H9 (cell line): ENCODE measurements around the gene CYTIP. TPM values are rescaled to one million over a fixed set of nuclear protein-coding genes. Genes with fewer than 3 reads are reported as not detected.

Experiments used
- DNase-seq: peaks from one replicate; pipeline ENCODE4 v3.0.0-alpha.2; 2017
- H2AFZ ChIP-seq: one replicate; pipeline ENCODE4 v1.6.1; 2013; ENCODE audit warnings: mild to moderate bottlenecking, low read length, control low read depth, moderate library complexity
- H2AK5ac ChIP-seq: 2 replicates; pipeline ENCODE4 v1.6.1; 2013; ENCODE audit warnings: low read length, control low read depth, mixed read lengths; ENCODE audit not compliant: insufficient read length
- H2BK120ac ChIP-seq: one replicate; pipeline ENCODE4 v1.6.1; 2013; ENCODE audit warnings: low read depth, mild to moderate bottlenecking, low read length, control low read depth, inconsistent platforms; ENCODE audit not compliant: poor library complexity, severe bottlenecking
- H2BK12ac ChIP-seq: 2 replicates; pipeline ENCODE4 v1.6.1; 2013; ENCODE audit warnings: low read length, control low read depth, mixed read lengths, low read depth; ENCODE audit not compliant: insufficient read length
- H2BK15ac ChIP-seq: 2 replicates; pipeline ENCODE4 v1.6.1; 2013; ENCODE audit warnings: low read depth, low read length, control low read depth
- H2BK20ac ChIP-seq: one replicate; pipeline ENCODE4 v1.6.1; 2013; ENCODE audit warnings: low read depth, mild to moderate bottlenecking, low read length, control low read depth, inconsistent platforms; ENCODE audit not compliant: poor library complexity, severe bottlenecking
- H2BK5ac ChIP-seq: 2 replicates; pipeline ENCODE4 v1.6.1; 2013; ENCODE audit warnings: low read length, control low read depth, mixed read lengths; ENCODE audit not compliant: insufficient read length
- H3K14ac ChIP-seq: 2 replicates; pipeline ENCODE4 v1.6.1; 2013; ENCODE audit warnings: low read length, control low read depth; ENCODE audit not compliant: insufficient read depth
- H3K18ac ChIP-seq: 2 replicates; pipeline ENCODE4 v1.6.1; 2013; ENCODE audit warnings: low read depth, mild to moderate bottlenecking, mixed read lengths, low read length, control low read depth; ENCODE audit not compliant: insufficient read length
- H3K23ac ChIP-seq: 2 replicates; pipeline ENCODE4 v1.6.1; 2013; ENCODE audit warnings: low read length, control low read depth, mixed read lengths, low read depth; ENCODE audit not compliant: insufficient read length
- H3K23me2 ChIP-seq: 2 replicates; pipeline ENCODE4 v1.6.1; 2013; ENCODE audit warnings: low read depth, mild to moderate bottlenecking, mixed read lengths, low read length, control low read depth; ENCODE audit not compliant: insufficient read length, poor library complexity, severe bottlenecking
- H3K27ac ChIP-seq: 2 replicates; pipeline ENCODE4 v1.5.1; 2013; ENCODE audit warnings: low read length, control low read depth, mixed read lengths, low read depth; ENCODE audit not compliant: insufficient read length
- H3K27me3 ChIP-seq: 2 replicates; pipeline ENCODE4 v1.6.1; 2013; ENCODE audit warnings: low read length, control low read depth, inconsistent platforms; ENCODE audit not compliant: insufficient read depth
- H3K4ac ChIP-seq: 2 replicates; pipeline ENCODE4 v1.6.1; 2013; ENCODE audit warnings: low read depth, mild to moderate bottlenecking, control low read depth, inconsistent platforms, low read length, moderate library complexity
- H3K4me1 ChIP-seq: 2 replicates; pipeline ENCODE4 v1.6.1; 2013; ENCODE audit warnings: low read length, control low read depth, inconsistent platforms; ENCODE audit not compliant: insufficient read depth
- H3K4me2 ChIP-seq: 2 replicates; pipeline ENCODE4 v1.6.1; 2013; ENCODE audit warnings: low read length, control low read depth, mixed read lengths; ENCODE audit not compliant: insufficient read length, insufficient read depth
- H3K56ac ChIP-seq: 2 replicates; pipeline ENCODE4 v1.6.1; 2013; ENCODE audit warnings: low read depth, mild to moderate bottlenecking, mixed read lengths, low read length, control low read depth; ENCODE audit not compliant: insufficient read length
- H3K79me1 ChIP-seq: 2 replicates; pipeline ENCODE4 v1.6.1; 2013; ENCODE audit warnings: low read depth, mild to moderate bottlenecking, moderate library complexity, low read length, control low read depth, inconsistent platforms; ENCODE audit not compliant: insufficient read depth, poor library complexity, severe bottlenecking
- H3K79me2 ChIP-seq: 2 replicates; pipeline ENCODE4 v1.6.1; 2013; ENCODE audit warnings: low read length, control low read depth, inconsistent platforms; ENCODE audit not compliant: insufficient read depth
- H3K9ac ChIP-seq: 2 replicates; pipeline ENCODE4 v1.6.1; 2013; ENCODE audit warnings: low read length, control low read depth, mixed read lengths; ENCODE audit not compliant: insufficient read length; ENCODE audit errors: extremely low read depth
- H3K9me3 ChIP-seq: one replicate; pipeline ENCODE4 v1.6.1; 2013; ENCODE audit warnings: low read depth, low read length, inconsistent platforms; ENCODE audit not compliant: control insufficient read depth
- H3T11ph ChIP-seq: one replicate; pipeline ENCODE4 v1.6.1; 2013; ENCODE audit warnings: mild to moderate bottlenecking, low read length, control low read depth, inconsistent platforms
- H4K20me1 ChIP-seq: one replicate; pipeline ENCODE4 v1.6.1; 2013; ENCODE audit not compliant: control insufficient read depth, insufficient read length, insufficient read depth
- H4K5ac ChIP-seq: 2 replicates; pipeline ENCODE4 v1.6.1; 2013; ENCODE audit warnings: low read depth, mild to moderate bottlenecking, mixed read lengths, low read length, control low read depth; ENCODE audit not compliant: insufficient read length
- H4K8ac ChIP-seq: replicated peaks from 2 replicates; pipeline ENCODE4 v1.6.1; 2013; ENCODE audit warnings: low read length, control low read depth, mixed read lengths, low read depth; ENCODE audit not compliant: insufficient read length
- H4K91ac ChIP-seq: 2 replicates; pipeline ENCODE4 v1.6.1; 2013; ENCODE audit warnings: low read depth, mild to moderate bottlenecking, moderate library complexity, mixed read lengths, low read length, control low read depth; ENCODE audit not compliant: insufficient read length
- H3K27ac Mint-ChIP-seq, 3 experiments: 2 replicates in 2 of 3; 3 replicates in 1 of 3; pipeline ENCODE4 v1.8.0; 2020 to 2021; ENCODE audit warnings: mixed read lengths in 3 of 3, mild to moderate bottlenecking in 1 of 3, moderate library complexity in 1 of 3
- H3K27me3 Mint-ChIP-seq: 2 replicates; pipeline ENCODE4 v1.8.0; 2021; ENCODE audit warnings: low read depth, mild to moderate bottlenecking, moderate library complexity, mixed read lengths
- H3K36me3 Mint-ChIP-seq, 3 experiments: 2 replicates in 2 of 3; 3 replicates in 1 of 3; pipeline ENCODE4 v1.8.0; 2020 to 2021; ENCODE audit warnings: low read depth in 3 of 3, mixed read lengths in 3 of 3; ENCODE audit not compliant: insufficient read depth in 1 of 3
- H3K4me1 Mint-ChIP-seq, 2 experiments: 2 replicates each; pipeline ENCODE4 v1.8.0; 2020; ENCODE audit warnings: mixed read lengths in 2 of 2
- H3K4me3 Mint-ChIP-seq, 2 experiments: 2 replicates in 1 of 2; 3 replicates in 1 of 2; pipeline ENCODE4 v1.8.0; 2020 to 2021; ENCODE audit warnings: mild to moderate bottlenecking in 2 of 2, mixed read lengths in 2 of 2, moderate library complexity in 1 of 2
- H3K9me3 Mint-ChIP-seq, 2 experiments: 2 replicates in 1 of 2; 3 replicates in 1 of 2; pipeline ENCODE4 v1.8.0; 2020; ENCODE audit warnings: mild to moderate bottlenecking in 2 of 2, mixed read lengths in 2 of 2, moderate library complexity in 1 of 2
- CTCF ChIP-seq: fragments of 200-600 bp; sonication (generic); conservative IDR thresholded peaks from 3 replicates; pipeline ENCODE4 v1.8.0; 2021; ENCODE audit warnings: antibody characterized with exemption, mild to moderate bottlenecking
- WGBS: extraction: QIAGEN DNeasy Blood & Tissue Kit; methylation state at CpG from one replicate; pipeline ENCODE4 v1.1.7; 2013; ENCODE audit warnings: missing lambda C conversion rate, low lambda C conversion rate, mixed read lengths; ENCODE audit not compliant: insufficient read length; ENCODE audit errors: extremely low coverage; 5-methylcytosine and 5-hydroxymethylcytosine counted together
- total RNA-seq: library from RNA; stranded (reverse); gene quantifications from 2 replicates; pipeline ENCODE4 v1.2.1, GENCODE V29; 2021

Gene CYTIP
- total RNA-seq, 1 experiment from 2014 or later: 0.28 TPM

- no peak overlapping the region for H3K4ac ChIP-seq
- no peak overlapping the region for H3K14ac ChIP-seq
- no peaks in the 10 kb centered on the region for H3K79me2 ChIP-seq
- no CpG with 5 or more reads among the region's 3 CpGs for WGBS
- H3K9me3 ChIP-seq: no peaks in the 10 kb centered on the region
- H3K27me3 ChIP-seq: no peaks in the 10 kb centered on the region
- no peak for DNase-seq
- no peak overlapping the region for H3K23ac ChIP-seq
- H2BK5ac ChIP-seq: no peak overlapping the region
- no peak overlapping the region for H4K5ac ChIP-seq
- no peak overlapping the region for H2BK15ac ChIP-seq
- no peak for TF ChIP-seq CTCF
- H3K36me3 Mint-ChIP-seq: no peaks in the 10 kb centered on the region
- H3K18ac ChIP-seq: no peak overlapping the region
- peaks cover 0 to 3% of the 10 kb centered on the region in 2 experiments; a peak in 3 of 5 replicates for H3K9me3 Mint-ChIP-seq
- no peak overlapping the region for H3K56ac ChIP-seq
- H3K23me2 ChIP-seq: no peaks in the 10 kb centered on the region
- H3K79me1 ChIP-seq: no peaks in the 10 kb centered on the region
- no peak overlapping the region for H3T11ph ChIP-seq
- no peak overlapping the region for H3K4me2 ChIP-seq
- no peak overlapping the region for H4K91ac ChIP-seq
- no peaks in the 10 kb centered on the region for H3K27me3 Mint-ChIP-seq
- H3K9ac ChIP-seq: no peak overlapping the region
- H2BK12ac ChIP-seq: no peak overlapping the region
- no peaks in the 10 kb centered on the region for H3K4me1 ChIP-seq
- H3K4me1 Mint-ChIP-seq: no peaks in the 10 kb centered on the region
- no peak overlapping the region for H2AFZ ChIP-seq
- H3K4me3 Mint-ChIP-seq: no peak overlapping the region
- H4K8ac ChIP-seq: no peak overlapping the region
- no peak overlapping the region for H2AK5ac ChIP-seq
- no peaks in the 10 kb centered on the region for H4K20me1 ChIP-seq
- no peak overlapping the region for H3K27ac ChIP-seq
- no peak overlapping the region for H3K27ac Mint-ChIP-seq
- H2BK120ac ChIP-seq: no peak overlapping the region
- H2BK20ac ChIP-seq: no peak overlapping the region
These were observed 50.5 kb downstream of the CYTIP start for GRCh38 chr2:157393348-157393747.
